PC-3 (cell line): ENCODE results near the gene CSF2RB.

Experiments
- CTCF ChIP-seq: fragments of 300-600 bp; sonication (generic); conservative IDR thresholded peaks from 2 replicates; pipeline ENCODE4 v1.5.1; 2017; ENCODE audit warnings: antibody characterized with exemption, low read depth, mild to moderate bottlenecking, low read length
- EZH2phosphoT487 ChIP-seq: fragments of 300-600 bp; sonication (generic); IDR thresholded peaks from 2 replicates; pipeline ENCODE4 v1.6.1; 2018; ENCODE audit warnings: mild to moderate bottlenecking, antibody characterized with exemption, low read length, borderline replicate concordance

GRCh38 chr22:36901411-36902142 lies 11.9 kb upstream of the CSF2RB start:
- no peak for TF ChIP-seq CTCF
- TF ChIP-seq EZH2phosphoT487: no peak
